NB4 (cell line): ENCODE measurements around the gene GLT6D1.

Source experiments
- DNase-seq: peaks from one replicate; pipeline ENCODE4 v3.0.0; 2010; ENCODE audit warnings: low read depth
- H3K4me3 ChIP-seq: one replicate; pipeline ENCODE4 v1.5.1; 2011; ENCODE audit warnings: mild to moderate bottlenecking, low read depth, low read length, moderate library complexity
- MYC ChIP-seq: IDR thresholded peaks from 2 replicates; pipeline ENCODE4 v1.6.1; 2011; ENCODE audit warnings: low read depth, low read length
- POLR2A ChIP-seq: IDR thresholded peaks from 2 replicates; pipeline ENCODE4 v1.6.1; 2011; ENCODE audit warnings: mild to moderate bottlenecking; ENCODE audit not compliant: insufficient read length; ENCODE audit errors: extremely low read depth
- TF ChIP-seq, protein P1 (sequence below): IDR thresholded peaks from one replicate; pipeline ENCODE4 v1.5.1; 2012; ENCODE audit warnings: low read depth, low read length
- TF ChIP-seq, protein P2 (sequence below): IDR thresholded peaks from 2 replicates; pipeline ENCODE4 v1.6.1; 2011; ENCODE audit warnings: low read depth, low read length

The GLT6D1 gene

DNA sequence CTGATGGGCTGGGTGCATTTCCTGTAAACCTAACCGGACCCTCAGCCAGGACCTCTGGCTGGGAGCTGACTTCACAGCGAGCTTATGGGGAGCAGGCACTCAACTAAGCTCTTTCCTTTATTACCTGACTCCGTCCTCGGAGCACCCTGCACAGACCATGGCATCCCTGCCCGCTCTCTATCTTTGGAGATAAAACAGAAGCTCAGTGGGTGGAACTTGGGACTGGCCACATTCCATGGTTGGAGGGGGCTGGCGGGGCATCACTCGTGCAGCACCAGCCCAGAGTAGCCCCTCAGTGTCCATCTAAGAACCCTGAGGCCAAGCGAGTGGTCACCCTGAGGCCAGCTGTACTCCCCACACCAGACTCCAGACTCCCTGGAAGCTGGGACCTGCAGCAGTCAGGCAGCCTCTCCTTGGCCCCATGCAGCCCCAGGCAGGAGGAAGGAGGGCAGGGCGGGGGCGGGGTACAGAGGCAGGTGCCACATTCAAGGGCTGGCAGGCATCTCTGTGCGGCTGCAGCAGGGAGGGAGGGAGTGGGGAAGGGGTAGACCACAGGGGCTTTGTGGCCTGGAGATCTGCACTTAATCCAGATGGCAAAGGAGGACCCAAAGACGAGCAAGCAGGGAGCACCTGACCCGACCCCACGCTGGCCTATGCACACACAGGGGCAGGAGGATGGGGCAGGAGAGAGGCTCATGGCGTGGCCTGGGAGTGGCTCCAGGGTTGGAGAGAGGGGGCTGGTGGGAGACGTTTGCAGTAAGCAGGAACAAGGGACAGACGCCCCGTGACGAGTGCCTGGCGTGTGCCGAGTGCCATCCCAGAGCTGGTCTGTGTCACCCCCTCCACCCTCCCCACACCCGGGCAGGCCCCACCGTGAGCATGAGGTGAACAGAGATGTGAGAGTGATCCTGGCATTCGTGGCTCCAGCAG, 26.1 kb downstream of the GLT6D1 start:
- H3K4me3 ChIP-seq, result no peak overlapping the region
- TF ChIP-seq, protein P1, sequence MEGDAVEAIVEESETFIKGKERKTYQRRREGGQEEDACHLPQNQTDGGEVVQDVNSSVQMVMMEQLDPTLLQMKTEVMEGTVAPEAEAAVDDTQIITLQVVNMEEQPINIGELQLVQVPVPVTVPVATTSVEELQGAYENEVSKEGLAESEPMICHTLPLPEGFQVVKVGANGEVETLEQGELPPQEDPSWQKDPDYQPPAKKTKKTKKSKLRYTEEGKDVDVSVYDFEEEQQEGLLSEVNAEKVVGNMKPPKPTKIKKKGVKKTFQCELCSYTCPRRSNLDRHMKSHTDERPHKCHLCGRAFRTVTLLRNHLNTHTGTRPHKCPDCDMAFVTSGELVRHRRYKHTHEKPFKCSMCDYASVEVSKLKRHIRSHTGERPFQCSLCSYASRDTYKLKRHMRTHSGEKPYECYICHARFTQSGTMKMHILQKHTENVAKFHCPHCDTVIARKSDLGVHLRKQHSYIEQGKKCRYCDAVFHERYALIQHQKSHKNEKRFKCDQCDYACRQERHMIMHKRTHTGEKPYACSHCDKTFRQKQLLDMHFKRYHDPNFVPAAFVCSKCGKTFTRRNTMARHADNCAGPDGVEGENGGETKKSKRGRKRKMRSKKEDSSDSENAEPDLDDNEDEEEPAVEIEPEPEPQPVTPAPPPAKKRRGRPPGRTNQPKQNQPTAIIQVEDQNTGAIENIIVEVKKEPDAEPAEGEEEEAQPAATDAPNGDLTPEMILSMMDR, result no peak
- no peak for TF ChIP-seq POLR2A
- TF ChIP-seq MYC, result no peak
- TF ChIP-seq, protein P2, sequence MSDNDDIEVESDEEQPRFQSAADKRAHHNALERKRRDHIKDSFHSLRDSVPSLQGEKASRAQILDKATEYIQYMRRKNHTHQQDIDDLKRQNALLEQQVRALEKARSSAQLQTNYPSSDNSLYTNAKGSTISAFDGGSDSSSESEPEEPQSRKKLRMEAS, result no peak
- DNase-seq, result no peak

DNA sequence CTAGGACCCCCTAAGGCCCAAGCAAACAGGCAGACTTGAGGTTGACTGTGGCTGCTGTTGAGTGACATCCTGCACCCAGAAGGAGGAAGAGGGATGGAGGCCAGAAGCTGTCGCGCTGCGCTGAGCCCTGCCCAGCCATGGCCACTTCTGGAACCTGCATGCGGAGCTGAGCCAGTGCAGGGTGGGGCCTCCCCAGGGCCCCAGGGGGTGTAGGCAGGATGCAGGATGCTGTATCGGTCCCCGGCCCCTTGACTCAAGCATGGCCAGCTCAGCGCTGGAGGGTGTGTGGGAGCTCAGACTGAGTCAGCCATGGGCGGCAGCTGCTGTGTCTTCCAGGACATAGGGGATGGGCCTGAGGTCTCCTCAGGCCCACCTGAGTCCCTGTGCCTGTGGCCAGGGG, 26.9 kb downstream of the GLT6D1 start:
- TF ChIP-seq, protein P2, result no peak
- DNase-seq, result no peak

DNA sequence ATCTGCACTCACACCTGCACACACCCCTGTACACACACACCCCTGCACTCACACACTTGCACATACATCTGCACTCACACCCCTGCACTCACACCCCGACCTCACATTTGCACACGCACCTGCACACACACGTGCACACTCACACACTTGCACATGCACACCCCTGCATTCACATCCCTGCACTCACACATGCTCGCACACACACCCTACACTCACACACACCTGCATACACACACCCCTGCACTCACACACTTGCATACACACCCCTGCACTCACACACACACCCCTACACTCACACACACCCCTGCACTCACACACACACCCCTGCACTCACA, 27.5 kb downstream of the GLT6D1 start:
- no peak overlapping the region for H3K4me3 ChIP-seq
- DNase-seq, result no peak
- TF ChIP-seq, protein P2, result no peak
- TF ChIP-seq, protein P1, result no peak
- TF ChIP-seq POLR2A, result no peak
- no peak for TF ChIP-seq MYC

More for the DNA sequence above, 26.9 kb downstream of the GLT6D1 start:
- no peak overlapping the region for H3K4me3 ChIP-seq

DNA sequence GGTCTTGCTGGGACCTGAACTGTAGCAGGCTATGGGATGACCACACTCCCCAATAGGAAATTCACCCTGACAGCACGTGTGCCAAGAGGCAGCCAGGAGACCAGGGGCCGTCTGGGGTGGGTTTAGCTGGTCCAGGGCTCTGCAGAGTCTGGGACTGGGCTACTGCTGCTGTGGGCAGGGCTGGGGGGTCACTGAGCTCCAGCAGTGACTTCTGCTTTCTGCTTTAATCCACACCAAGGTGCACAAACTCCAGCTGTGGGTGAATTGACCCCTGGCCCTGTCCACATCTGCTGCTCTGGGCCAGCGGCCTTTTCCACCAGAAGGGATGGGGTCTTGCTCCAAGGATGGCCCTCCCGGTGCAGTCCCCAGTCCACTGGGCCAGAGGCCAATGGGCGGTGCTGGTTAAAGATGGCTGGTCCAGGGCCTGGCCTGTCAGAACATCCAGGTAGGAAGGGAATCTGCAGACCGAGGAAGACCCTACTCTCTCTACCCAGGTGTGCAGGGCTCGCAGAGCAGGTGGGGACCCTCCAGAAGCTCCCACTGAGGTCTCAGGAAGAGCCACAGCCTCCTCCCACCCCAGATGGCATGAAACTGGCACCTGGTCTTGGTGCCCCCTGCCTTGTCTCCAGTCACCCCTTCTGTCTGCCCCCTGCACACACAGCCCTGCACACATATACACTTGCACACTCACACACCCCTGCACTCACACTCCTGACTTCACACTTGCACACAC, 28.0 kb downstream of the GLT6D1 start:
- DNase-seq, result no peak
- H3K4me3 ChIP-seq, result no peak overlapping the region
- TF ChIP-seq, protein P1, result no peak
- TF ChIP-seq, protein P2, result no peak
- TF ChIP-seq POLR2A, result no peak
- no peak for TF ChIP-seq MYC

DNA sequence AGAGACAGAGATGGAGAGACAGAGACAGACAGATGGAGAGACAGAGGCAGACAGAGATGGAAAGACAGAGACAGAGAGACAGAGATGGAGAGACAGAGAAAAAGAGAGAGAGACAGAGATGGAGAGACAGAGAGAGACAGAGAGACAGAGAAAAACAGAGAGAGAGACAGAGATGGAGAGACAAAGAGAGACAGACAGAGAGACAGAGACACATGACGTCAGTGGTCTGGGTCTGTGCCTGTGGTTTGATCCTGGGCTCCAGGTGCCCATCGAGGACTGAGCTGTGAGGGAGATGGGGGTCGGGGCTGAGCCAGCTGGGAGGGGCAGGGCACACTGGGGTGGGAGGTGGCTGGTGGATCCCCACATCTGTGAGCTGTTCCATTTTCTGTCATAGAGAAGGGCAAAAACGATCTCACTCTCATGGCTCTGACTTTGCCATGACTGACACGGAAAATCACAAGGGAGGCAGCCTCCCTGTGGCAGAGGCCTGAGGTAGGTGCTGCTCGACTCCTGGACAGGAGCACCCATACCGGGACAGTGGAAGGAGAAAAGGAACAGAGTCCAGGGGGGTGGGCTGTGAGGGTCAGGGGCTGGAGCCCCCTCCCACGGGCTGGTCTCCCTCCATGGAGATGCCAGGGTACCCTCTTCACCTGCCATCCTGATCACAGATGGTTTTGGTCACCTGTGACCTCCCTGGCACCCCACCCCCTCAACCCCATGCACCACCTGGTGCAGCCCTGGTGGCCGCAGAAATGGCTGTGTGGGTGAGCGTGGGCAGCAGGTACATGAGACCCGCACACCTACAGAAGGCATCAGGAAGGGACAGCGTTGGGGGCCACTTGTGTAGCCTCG, 28.8 kb downstream of the GLT6D1 start:
- H3K4me3 ChIP-seq, result no peak overlapping the region
- TF ChIP-seq, protein P1, result no peak
- no peak for TF ChIP-seq MYC
- no peak for DNase-seq
